NB4 (cell line): Measurements from ENCODE around the gene CFAP299.
"Not testable (repeated sequence)": the region's sequence is repeated elsewhere in the genome, so short reads cannot be mapped to it uniquely, and the experiment has no call there.

Experiments
- DNase-seq: peaks from one replicate; pipeline ENCODE4 v3.0.0; 2010; ENCODE audit warnings: low read depth
- H3K4me3 ChIP-seq: one replicate; pipeline ENCODE4 v1.5.1; 2011; ENCODE audit warnings: mild to moderate bottlenecking, low read depth, low read length, moderate library complexity
- CTCF ChIP-seq: IDR thresholded peaks from one replicate; pipeline ENCODE4 v1.5.1; 2012; ENCODE audit warnings: low read depth, low read length
- MAX ChIP-seq: IDR thresholded peaks from 2 replicates; pipeline ENCODE4 v1.6.1; 2011; ENCODE audit warnings: low read depth, low read length
- MYC ChIP-seq: IDR thresholded peaks from 2 replicates; pipeline ENCODE4 v1.6.1; 2011; ENCODE audit warnings: low read depth, low read length
- POLR2A ChIP-seq: IDR thresholded peaks from 2 replicates; pipeline ENCODE4 v1.6.1; 2011; ENCODE audit warnings: mild to moderate bottlenecking; ENCODE audit not compliant: insufficient read length; ENCODE audit errors: extremely low read depth

The CFAP299 gene

GRCh38 chr4:80438016-80438415 is 102.5 kb downstream of the CFAP299 start:
- TF ChIP-seq MYC (no peak), MAX (no peak), CTCF (no peak), POLR2A (no peak)
- no peak for DNase-seq
- H3K4me3 ChIP-seq, result no peak overlapping the region

- H3K4me3 ChIP-seq, result not testable (repeated sequence)
These were observed 103.9 kb downstream of the CFAP299 start for GRCh38 chr4:80439294-80440061.

GRCh38 chr4:80446248-80446647 is 110.7 kb downstream of the CFAP299 start:
- no peak for DNase-seq

More at GRCh38 chr4:80439294-80440061, 103.9 kb downstream of the CFAP299 start:
- DNase-seq, result not testable (repeated sequence)

GRCh38 chr4:80446664-80447063 is 111.1 kb downstream of the CFAP299 start:
- DNase-seq, result no peak
- no peak overlapping the region for H3K4me3 ChIP-seq
- TF ChIP-seq CTCF (no peak), MYC (no peak), POLR2A (no peak), MAX (no peak)

More at GRCh38 chr4:80446248-80446647, 110.7 kb downstream of the CFAP299 start:
- no peak overlapping the region for H3K4me3 ChIP-seq
- TF ChIP-seq MYC, result no peak
- TF ChIP-seq CTCF, result no peak
- TF ChIP-seq POLR2A, result no peak
- no peak for TF ChIP-seq MAX

- H3K4me3 ChIP-seq, result no peak overlapping the region
- TF ChIP-seq MAX (no peak), POLR2A (no peak), CTCF (no peak), MYC (no peak)
- no peak for DNase-seq
These were observed 112.0 kb downstream of the CFAP299 start for GRCh38 chr4:80447493-80447892.

GRCh38 chr4:80448056-80448455 is 112.5 kb downstream of the CFAP299 start:
- DNase-seq, result no peak
- TF ChIP-seq CTCF, result no peak
- TF ChIP-seq POLR2A, result no peak
- TF ChIP-seq MAX, result no peak
- no peak for TF ChIP-seq MYC
- H3K4me3 ChIP-seq, result no peak overlapping the region
